HUDEP-2 (cell line): Measurements from ENCODE around the gene HHIP.

Source experiments
- DNase-seq, 76 experiments: peaks; one replicate each; lab custom pipeline; 2025; ENCODE audit not compliant: unreplicated experiment in 76 of 76; lab: John Stamatoyannopoulos, UW

HHIP gene

GRCh38 chr4:144653781-144654545, 8.0 kb downstream of the HHIP start:
- DNase-seq: peak in 2 of 76 experiments; percentile 1 to 18

DNA sequence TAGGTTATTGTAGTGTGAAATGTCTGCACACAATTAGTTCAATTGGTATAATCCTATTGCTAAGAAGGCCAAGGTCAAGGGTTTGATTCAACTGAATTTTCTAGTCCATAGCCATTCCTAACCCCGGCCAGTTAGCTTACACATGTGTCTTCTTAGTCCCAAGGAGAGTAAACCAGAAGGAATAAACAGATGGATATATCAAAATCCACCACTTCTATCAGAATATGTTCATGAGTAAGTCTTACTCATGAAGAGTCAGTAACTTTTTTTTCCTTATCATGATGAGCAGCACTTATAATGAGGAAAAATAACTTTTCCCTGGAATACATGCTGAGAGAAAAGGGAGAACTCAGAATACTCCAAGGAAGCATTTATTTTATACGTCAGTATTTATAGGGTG, 9.5 kb downstream of the HHIP start:
- no peak for DNase-seq

DNA sequence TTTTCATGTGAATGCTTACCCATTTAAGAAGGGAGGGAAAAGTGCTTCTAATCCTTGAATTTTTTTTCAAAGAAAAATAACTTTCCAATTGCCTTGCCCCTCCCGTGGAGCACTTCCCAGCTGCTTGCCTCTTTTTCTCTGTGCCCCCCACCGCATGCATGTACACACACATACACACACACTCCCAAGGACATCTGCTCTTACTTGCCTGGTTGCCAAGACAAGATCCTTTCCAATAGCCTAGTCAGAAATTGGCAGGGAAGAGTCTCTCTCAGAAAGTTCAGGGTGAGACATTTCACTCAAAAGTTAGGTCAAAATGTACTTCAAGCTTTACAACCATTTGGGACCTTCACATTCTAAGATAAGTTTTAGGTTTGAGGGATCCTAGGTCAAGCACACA, 10.9 kb downstream of the HHIP start:
- peak in 1 of 76 experiments; percentile 1 for DNase-seq

DNA sequence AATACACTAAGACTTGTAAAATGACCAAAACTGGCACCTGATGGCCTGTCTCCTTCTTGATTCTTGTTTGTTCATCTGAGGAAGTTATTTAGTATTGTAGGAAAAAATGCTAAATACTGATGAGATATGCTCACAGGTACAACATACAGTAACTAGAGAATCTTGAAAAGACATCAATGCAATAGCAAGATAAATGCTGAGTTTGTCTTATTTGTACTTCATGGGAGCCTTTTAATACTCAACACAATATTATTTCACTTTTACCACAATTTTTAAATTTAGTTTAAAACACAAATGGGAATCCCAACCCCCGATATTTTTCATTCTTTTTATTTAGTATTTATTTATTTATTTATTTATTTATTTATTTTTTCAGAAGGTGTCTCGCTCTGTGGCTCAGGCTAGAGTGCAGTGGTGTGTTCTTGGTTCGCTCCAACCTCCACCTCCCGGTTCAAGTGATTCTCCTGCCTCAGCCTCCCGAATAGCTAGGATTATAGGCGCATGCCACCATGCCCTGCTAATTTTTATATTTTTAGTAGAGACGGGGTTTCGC, 12.1 kb downstream of the HHIP start:
- no peak for DNase-seq

GRCh38 chr4:144658903-144659302, 12.9 kb downstream of the HHIP start:
- peak in 2 of 76 experiments; percentile 19 to 21 for DNase-seq

GRCh38 chr4:144659447-144659846, 13.5 kb downstream of the HHIP start:
- no peak for DNase-seq

- no peak for DNase-seq
Observed at GRCh38 chr4:144663834-144664475, 18.0 kb downstream of the HHIP start.

- no peak for DNase-seq
Observed at GRCh38 chr4:144666539-144667175, 20.7 kb downstream of the HHIP start.

DNA sequence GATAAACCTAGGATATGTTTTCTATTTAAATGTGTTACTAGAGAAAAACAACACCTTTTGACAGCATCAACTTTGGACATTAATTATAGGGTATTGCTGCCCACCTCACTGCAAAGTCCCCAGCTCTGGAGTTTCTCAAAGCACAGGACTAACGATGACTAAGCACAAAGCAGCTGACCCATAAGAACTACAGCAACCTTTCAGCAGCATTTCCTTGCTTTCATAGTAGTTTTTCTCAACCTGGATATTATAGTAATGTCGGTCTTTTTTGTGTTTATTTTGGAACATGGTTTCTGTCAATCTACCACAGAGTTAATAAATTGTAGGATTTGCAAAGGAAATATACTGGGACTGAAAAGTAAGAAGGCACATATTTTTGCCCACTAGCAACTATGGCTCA, 21.5 kb downstream of the HHIP start:
- DNase-seq: no peak

GRCh38 chr4:144670776-144671175, 24.8 kb downstream of the HHIP start:
- no peak for DNase-seq

DNA sequence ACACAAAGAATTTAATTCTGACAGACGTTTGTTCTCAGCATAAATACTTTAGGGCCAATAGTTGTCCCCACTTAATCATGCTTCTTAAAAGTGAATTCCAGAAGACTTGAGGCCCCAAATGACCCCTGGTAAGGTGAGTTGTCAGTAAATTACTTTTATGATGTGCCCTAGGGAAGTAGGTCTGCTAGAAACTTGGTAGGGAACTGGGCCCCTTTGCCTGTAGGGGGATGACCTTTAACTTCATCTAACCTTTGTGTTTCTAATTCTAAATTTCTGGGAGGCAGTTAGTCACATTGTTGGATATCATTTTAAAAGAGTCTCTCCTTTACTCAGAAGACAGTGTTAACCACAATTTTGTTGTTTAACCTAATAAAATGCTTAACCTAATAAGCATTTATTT, 28.8 kb downstream of the HHIP start:
- no peak for DNase-seq

GRCh38 chr4:144681806-144682205, 35.9 kb downstream of the HHIP start:
- DNase-seq: no peak

GRCh38 chr4:144683516-144683915, 37.6 kb downstream of the HHIP start:
- DNase-seq: no peak

- no peak for DNase-seq
Observed at GRCh38 chr4:144685911-144686310, 40.0 kb downstream of the HHIP start.

GRCh38 chr4:144686921-144687320, 41.0 kb downstream of the HHIP start:
- no peak for DNase-seq

DNA sequence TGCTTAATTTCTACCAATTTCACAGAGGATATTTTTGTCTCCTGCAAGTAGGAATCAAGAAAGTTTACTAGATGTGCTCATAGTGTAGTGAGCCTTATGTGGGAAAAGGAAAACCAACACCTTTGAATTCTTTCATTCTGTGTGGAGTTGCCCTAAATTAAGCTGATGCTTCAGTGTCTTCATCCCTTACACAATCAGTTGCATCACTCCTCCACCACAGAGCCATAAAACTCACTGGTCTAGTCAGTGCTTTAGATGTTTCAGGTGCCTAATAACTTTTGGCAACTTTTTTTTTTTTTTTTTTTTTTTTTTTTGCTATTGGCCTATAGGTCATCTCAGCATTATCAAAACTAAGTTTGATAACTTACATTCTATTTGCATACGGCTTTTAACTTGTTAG, 41.5 kb downstream of the HHIP start:
- no peak for DNase-seq

- DNase-seq: no peak
Observed at GRCh38 chr4:144688035-144688569, 42.1 kb downstream of the HHIP start.

GRCh38 chr4:144689125-144689524, 43.2 kb downstream of the HHIP start:
- DNase-seq: no peak

- DNase-seq: no peak
Observed at GRCh38 chr4:144695721-144696120, 49.8 kb downstream of the HHIP start.

GRCh38 chr4:144696376-144696775, 50.4 kb downstream of the HHIP start:
- no peak for DNase-seq

DNA sequence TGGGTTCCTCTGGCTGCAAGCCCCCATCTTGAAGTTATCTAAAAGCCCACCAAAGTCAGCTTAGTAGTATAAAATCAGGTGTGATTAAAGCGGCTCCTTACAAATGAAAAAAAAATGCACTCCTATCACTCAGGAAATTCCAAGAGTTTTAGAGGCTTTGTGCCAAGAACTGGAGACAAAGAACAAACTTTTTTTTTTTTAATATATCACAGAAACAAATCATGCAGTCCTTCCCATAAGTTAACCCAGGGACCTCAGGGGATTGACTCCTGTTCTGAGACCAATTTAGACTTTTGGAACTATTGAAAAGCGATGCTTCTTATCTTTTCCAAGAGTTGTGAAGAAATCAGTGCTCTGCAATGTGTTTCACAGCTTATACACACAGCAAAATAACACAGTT, 53.6 kb downstream of the HHIP start:
- no peak for DNase-seq
